ENCODE measurements around the gene LHFPL2. TPM values are rescaled to one million over a fixed set of nuclear protein-coding genes. Genes with fewer than 3 reads are reported as not detected.

Gene LHFPL2
- total RNA-seq, 4 donors from 2014 or later: 2.2 to 11.1 (median 6.2) TPM

GRCh38 chr5:78557601-78558000, 91.0 kb downstream of the LHFPL2 start:
- Histone ChIP-seq H3K36me3 (no peaks in the 10 kb centered on the region), H3K27ac (no peak overlapping the region), H3K4me1 (peaks cover 0 to 9% (median 0%) of the 10 kb centered on the region in 3 donors), H3K4me3 (no peak overlapping the region), H3K9me3 (no peaks in the 10 kb centered on the region), H3K27me3 (no peaks in the 10 kb centered on the region)
- no peak for DNase-seq
- TF ChIP-seq POLR2A (IDR thresholded peaks at IDR 0.05): no peak
- no peak for TF ChIP-seq CTCF (IDR thresholded peaks at IDR 0.05)
- intact Hi-C loops (cut with DNase I): no loop called here
- WGBS, 2 donors: 68 to 89% methylated on average over 5 of the region's 5 CpGs

- no peak overlapping the region for H3K4me3 ChIP-seq
- no peaks in the 10 kb centered on the region for H3K9me3 ChIP-seq
- no peaks in the 10 kb centered on the region for H3K36me3 ChIP-seq
- no peak overlapping the region for H3K27ac ChIP-seq
- intact Hi-C loops (cut with DNase I): no loop called here
- no peak for DNase-seq
- H3K4me1 ChIP-seq: peaks cover 0 to 13% (median 0%) of the 10 kb centered on the region in 3 donors
- H3K27me3 ChIP-seq: no peaks in the 10 kb centered on the region
- no peak for TF ChIP-seq CTCF (IDR thresholded peaks at IDR 0.05)
- no peak for TF ChIP-seq POLR2A (IDR thresholded peaks at IDR 0.05)
- WGBS, 2 donors: 70 to 82% methylated on average over 1 of the region's 1 CpG
These were observed 92.7 kb downstream of the LHFPL2 start for GRCh38 chr5:78555870-78556269.

GRCh38 chr5:78554670-78555069, 93.9 kb downstream of the LHFPL2 start:
- intact Hi-C loops (cut with DNase I): no loop called here
- H3K27ac ChIP-seq: peak overlapping the region in 1 of 4 donors; percentile 16
- WGBS, 2 donors: 67 to 80% methylated on average over 3 of the region's 3 CpGs

GRCh38 chr5:78553580-78554353, 94.8 kb downstream of the LHFPL2 start:
- Histone ChIP-seq H3K9me3 (no peaks in the 10 kb centered on the region), H3K27ac (peak overlapping the region in 2 of 4 donors; percentile 4 to 16), H3K4me1 (peaks cover 0 to 17% (median 0%) of the 10 kb centered on the region in 3 donors), H3K36me3 (no peaks in the 10 kb centered on the region), H3K4me3 (no peak overlapping the region), H3K27me3 (no peaks in the 10 kb centered on the region)
- intact Hi-C loops (cut with DNase I): no loop called here
- WGBS, 2 donors: 77 to 85% methylated on average over 11 to 14 of the region's 14 CpGs
- DNase-seq: no peak
- TF ChIP-seq POLR2A (IDR thresholded peaks at IDR 0.05) (no peak), CTCF (IDR thresholded peaks at IDR 0.05) (no peak)

More at GRCh38 chr5:78554670-78555069, 93.9 kb downstream of the LHFPL2 start:
- no peak overlapping the region for H3K4me3 ChIP-seq
- H3K27me3 ChIP-seq: no peaks in the 10 kb centered on the region
- no peak for DNase-seq
- H3K36me3 ChIP-seq: no peaks in the 10 kb centered on the region
- peaks cover 0 to 13% (median 0%) of the 10 kb centered on the region in 3 donors for H3K4me1 ChIP-seq
- H3K9me3 ChIP-seq: no peaks in the 10 kb centered on the region
- TF ChIP-seq CTCF (IDR thresholded peaks at IDR 0.05) (no peak), POLR2A (IDR thresholded peaks at IDR 0.05) (no peak)

GRCh38 chr5:78552729-78553342, 95.7 kb downstream of the LHFPL2 start:
- H3K4me1 ChIP-seq: peaks cover 0 to 26% (median 0%) of the 10 kb centered on the region in 3 donors
- H3K4me3 ChIP-seq: no peak overlapping the region
- intact Hi-C loops (cut with DNase I): no loop called here
- no peaks in the 10 kb centered on the region for H3K27me3 ChIP-seq
- H3K9me3 ChIP-seq: no peaks in the 10 kb centered on the region
- no peaks in the 10 kb centered on the region for H3K36me3 ChIP-seq
- no peak overlapping the region for H3K27ac ChIP-seq
- DNase-seq: no peak
- TF ChIP-seq CTCF (IDR thresholded peaks at IDR 0.05) (no peak), POLR2A (IDR thresholded peaks at IDR 0.05) (no peak)
- 49 to 72% methylated on average over 11 to 12 of the region's 12 CpGs for WGBS, 2 donors

Measured in esophagus squamous epithelium (tissue), 5 donors.